ENCODE results near the gene PLD3. TPM values are rescaled to one million over a fixed set of nuclear protein-coding genes. Genes with fewer than 3 reads are reported as not detected.

Gene PLD3
- polyA plus RNA-seq, 1 donor: 272 TPM

DNA sequence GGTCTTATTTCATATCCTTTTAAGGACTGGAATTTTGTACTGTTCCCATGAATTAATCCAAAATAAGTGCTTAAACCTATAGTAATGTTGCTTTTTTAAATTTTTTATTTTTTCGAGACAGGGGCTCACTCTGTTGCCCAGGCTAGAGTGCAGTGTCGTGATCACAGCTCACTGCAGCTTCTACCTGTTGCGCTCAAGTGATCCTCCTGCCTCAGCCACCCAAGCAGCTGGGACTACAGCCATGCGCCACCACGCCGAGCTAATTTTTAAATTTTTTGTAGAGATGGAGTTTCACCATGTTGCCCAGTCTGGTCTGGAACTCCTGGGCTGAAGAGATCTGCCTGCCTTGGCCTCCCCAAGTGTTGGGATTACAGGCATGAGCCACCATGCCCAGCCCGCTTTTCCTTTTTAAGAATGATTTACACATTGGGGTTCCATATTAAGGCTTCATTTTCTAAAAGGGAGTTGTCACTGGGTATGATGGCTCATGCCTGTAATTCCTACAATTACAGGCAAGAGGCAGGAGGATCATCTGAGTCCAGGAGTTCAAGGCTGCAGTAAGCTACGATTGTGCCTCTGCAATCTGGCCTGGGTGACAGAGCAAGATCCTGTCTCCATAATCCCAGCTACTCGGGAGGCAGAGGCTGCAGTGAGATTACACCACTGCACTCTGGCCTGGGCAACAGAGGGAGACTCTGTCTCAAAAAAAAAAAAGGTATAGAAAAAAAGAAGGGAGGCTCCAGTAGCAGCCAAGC, 35.1 kb upstream of the PLD3 start:
- Histone ChIP-seq H3K27me3 (ENCODE audit: control insufficient read depth, insufficient read depth, low read length) (no peaks in the 10 kb centered on the region), H3K27ac (ENCODE audit: low read length) (no peak overlapping the region), H3K4me1 (ENCODE audit: control insufficient read depth, insufficient read depth, low read length) (no peaks in the 10 kb centered on the region), H3K4me3 (ENCODE audit: low read length) (no peak overlapping the region), H3K9me3 (ENCODE audit: control insufficient read depth, low read depth, low read length) (no peaks in the 10 kb centered on the region), H3K36me3 (ENCODE audit: control insufficient read depth, insufficient read depth, low read length) (peaks cover 3% of the 10 kb centered on the region)
- DNase-seq: no peak
- 100% methylated on average over 1 of the region's 9 CpGs for WGBS (ENCODE audit: insufficient coverage, low lambda C conversion rate)

DNA sequence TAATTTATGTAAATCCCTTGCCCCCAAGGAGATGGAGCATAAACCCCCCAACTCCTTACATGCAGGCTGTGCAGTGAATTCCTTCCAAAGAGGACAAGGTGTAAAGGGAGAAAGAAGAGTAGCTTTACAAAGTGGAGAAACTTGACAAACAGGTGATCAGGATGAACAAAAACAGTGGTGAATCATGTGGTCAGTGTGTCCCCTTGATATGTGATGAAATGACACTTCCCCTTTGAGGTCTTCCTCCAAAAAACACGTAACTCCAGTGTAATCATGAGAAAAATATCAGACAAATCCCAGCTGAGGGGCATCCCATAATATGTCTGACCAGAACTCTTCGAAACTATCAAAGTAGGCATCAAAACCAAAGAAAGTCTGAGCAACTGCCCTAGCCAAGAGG, 33.8 kb upstream of the PLD3 start:
- no peaks in the 10 kb centered on the region for H3K27me3 ChIP-seq (ENCODE audit: control insufficient read depth, insufficient read depth, low read length)
- no peak overlapping the region for H3K27ac ChIP-seq (ENCODE audit: low read length)
- no peaks in the 10 kb centered on the region for H3K4me1 ChIP-seq (ENCODE audit: control insufficient read depth, insufficient read depth, low read length)
- no peaks in the 10 kb centered on the region for H3K9me3 ChIP-seq (ENCODE audit: control insufficient read depth, low read depth, low read length)
- 100% methylated on average over 1 of the region's 2 CpGs for WGBS (ENCODE audit: insufficient coverage, low lambda C conversion rate)
- H3K36me3 ChIP-seq (ENCODE audit: control insufficient read depth, insufficient read depth, low read length): peaks cover 6% of the 10 kb centered on the region
- DNase-seq: no peak
- H3K4me3 ChIP-seq (ENCODE audit: low read length): no peak overlapping the region

DNA sequence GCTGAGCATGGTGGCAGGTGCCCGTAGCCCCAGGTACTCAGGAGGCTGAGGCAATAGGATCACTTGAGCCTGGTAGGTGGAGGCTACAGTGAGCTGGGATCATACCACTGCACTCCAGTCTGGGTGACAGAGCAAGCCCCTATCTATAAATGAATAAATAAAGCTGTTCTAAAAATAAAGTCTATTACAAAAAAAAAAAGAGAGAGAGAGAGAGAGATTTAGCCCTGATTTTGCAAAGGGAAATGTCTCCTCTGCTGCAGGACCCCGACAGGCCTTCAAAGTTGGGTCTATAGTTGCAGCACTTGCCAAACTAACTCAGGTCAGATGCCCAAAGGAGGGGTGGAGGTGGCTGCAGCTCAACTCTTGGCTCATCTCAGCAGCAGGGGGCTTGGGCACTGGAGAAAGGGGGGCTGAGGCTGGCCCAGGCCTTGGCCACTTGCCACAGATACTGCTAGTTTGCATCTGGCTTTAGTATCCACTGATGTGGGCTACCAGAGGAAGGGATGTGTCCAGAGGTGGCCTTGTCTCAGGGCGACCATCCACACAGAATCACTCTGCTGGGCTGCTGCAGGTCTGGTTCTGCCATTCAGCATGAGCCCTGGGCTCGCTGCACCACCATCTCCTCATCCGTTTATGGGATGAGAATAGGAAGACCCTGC, 32.6 kb upstream of the PLD3 start:
- H3K4me1 ChIP-seq (ENCODE audit: control insufficient read depth, insufficient read depth, low read length): no peaks in the 10 kb centered on the region
- peaks cover 12% of the 10 kb centered on the region for H3K36me3 ChIP-seq (ENCODE audit: control insufficient read depth, insufficient read depth, low read length)
- WGBS (ENCODE audit: insufficient coverage, low lambda C conversion rate): no CpG with 5 or more reads among the region's 5 CpGs
- H3K27ac ChIP-seq (ENCODE audit: low read length): no peak overlapping the region
- no peaks in the 10 kb centered on the region for H3K27me3 ChIP-seq (ENCODE audit: control insufficient read depth, insufficient read depth, low read length)
- no peak for DNase-seq
- no peak overlapping the region for H3K4me3 ChIP-seq (ENCODE audit: low read length)
- no peaks in the 10 kb centered on the region for H3K9me3 ChIP-seq (ENCODE audit: control insufficient read depth, low read depth, low read length)

DNA sequence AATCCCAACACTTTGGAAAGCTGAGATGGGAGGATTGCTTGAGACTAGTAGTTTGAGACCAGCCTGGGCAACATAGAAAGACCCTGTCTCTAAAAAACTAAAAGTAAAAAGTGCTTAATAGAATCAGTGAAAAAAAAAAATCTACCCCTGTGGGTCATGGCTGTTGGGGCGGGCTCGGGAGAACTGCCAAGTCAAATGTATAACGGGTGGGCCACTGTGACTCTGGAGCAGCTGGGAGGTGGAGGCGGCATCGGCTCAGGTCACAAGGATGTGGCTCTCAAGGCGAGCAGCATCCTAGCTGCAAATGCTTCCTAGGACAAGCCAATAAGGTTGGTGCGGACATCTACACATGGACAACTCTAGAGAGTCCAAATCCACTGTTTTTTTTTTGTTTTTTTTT, 31.2 kb upstream of the PLD3 start:
- H3K36me3 ChIP-seq (ENCODE audit: control insufficient read depth, insufficient read depth, low read length): peaks cover 26% of the 10 kb centered on the region

DNA sequence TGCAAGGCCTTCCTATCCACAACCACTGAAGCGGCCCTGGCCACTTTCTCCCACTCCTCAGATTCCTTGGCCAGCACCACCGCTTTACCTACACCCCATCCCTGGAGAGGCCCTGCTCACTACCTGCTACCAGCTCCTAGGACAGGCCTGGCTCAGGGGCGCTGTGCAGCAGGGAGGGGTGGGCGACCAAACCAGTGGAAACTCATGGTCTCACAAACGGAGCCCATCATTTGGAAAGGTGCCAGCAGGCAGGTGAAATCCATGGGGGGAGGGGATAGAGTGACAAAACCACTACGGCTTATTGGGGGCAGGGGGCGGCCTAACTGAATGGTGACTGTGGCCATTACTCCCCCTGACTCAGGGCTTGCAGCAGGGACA, 27.9 kb upstream of the PLD3 start:
- peaks cover 53% of the 10 kb centered on the region for H3K36me3 ChIP-seq (ENCODE audit: control insufficient read depth, insufficient read depth, low read length)

More for the DNA sequence above, 31.2 kb upstream of the PLD3 start:
- Histone ChIP-seq H3K4me1 (ENCODE audit: control insufficient read depth, insufficient read depth, low read length) (no peaks in the 10 kb centered on the region), H3K9me3 (ENCODE audit: control insufficient read depth, low read depth, low read length) (no peaks in the 10 kb centered on the region), H3K4me3 (ENCODE audit: low read length) (no peak overlapping the region), H3K27me3 (ENCODE audit: control insufficient read depth, insufficient read depth, low read length) (no peaks in the 10 kb centered on the region), H3K27ac (ENCODE audit: low read length) (no peak overlapping the region)
- no peak for DNase-seq
- no CpG with 5 or more reads among the region's 7 CpGs for WGBS (ENCODE audit: insufficient coverage, low lambda C conversion rate)

DNA sequence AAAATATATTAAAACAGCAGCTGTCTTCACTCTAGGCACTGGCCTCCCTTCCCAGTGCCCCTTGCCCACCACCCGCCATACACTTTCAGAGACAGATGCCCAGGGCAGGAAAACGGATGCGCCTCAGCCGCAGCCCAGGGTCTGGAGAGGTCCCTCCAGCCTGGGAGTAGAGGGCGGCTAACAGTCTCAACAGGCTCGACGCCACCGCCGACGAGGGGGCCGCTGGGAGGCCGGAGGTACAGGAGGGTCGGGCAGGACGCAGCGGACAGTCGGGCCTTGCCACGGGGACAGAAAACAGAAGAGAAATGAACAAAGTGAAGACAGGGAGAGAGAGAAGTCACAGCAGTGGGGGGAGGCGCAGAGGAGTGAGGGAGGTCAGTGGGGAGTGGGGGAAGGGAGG, 27.4 kb upstream of the PLD3 start:
- no peak for DNase-seq
- peaks cover 58% of the 10 kb centered on the region for H3K36me3 ChIP-seq (ENCODE audit: control insufficient read depth, insufficient read depth, low read length)
- no peak overlapping the region for H3K4me3 ChIP-seq (ENCODE audit: low read length)
- H3K4me1 ChIP-seq (ENCODE audit: control insufficient read depth, insufficient read depth, low read length): no peaks in the 10 kb centered on the region
- H3K27me3 ChIP-seq (ENCODE audit: control insufficient read depth, insufficient read depth, low read length): no peaks in the 10 kb centered on the region
- H3K27ac ChIP-seq (ENCODE audit: low read length): no peak overlapping the region
- no peaks in the 10 kb centered on the region for H3K9me3 ChIP-seq (ENCODE audit: control insufficient read depth, low read depth, low read length)
- WGBS (ENCODE audit: insufficient coverage, low lambda C conversion rate): 96% methylated on average over 13 of the region's 18 CpGs

More for the DNA sequence above, 27.9 kb upstream of the PLD3 start:
- no CpG with 5 or more reads among the region's 7 CpGs for WGBS (ENCODE audit: insufficient coverage, low lambda C conversion rate)
- H3K27me3 ChIP-seq (ENCODE audit: control insufficient read depth, insufficient read depth, low read length): no peaks in the 10 kb centered on the region
- no peak for DNase-seq
- no peaks in the 10 kb centered on the region for H3K4me1 ChIP-seq (ENCODE audit: control insufficient read depth, insufficient read depth, low read length)
- no peak overlapping the region for H3K4me3 ChIP-seq (ENCODE audit: low read length)
- no peaks in the 10 kb centered on the region for H3K9me3 ChIP-seq (ENCODE audit: control insufficient read depth, low read depth, low read length)
- H3K27ac ChIP-seq (ENCODE audit: low read length): no peak overlapping the region

DNA sequence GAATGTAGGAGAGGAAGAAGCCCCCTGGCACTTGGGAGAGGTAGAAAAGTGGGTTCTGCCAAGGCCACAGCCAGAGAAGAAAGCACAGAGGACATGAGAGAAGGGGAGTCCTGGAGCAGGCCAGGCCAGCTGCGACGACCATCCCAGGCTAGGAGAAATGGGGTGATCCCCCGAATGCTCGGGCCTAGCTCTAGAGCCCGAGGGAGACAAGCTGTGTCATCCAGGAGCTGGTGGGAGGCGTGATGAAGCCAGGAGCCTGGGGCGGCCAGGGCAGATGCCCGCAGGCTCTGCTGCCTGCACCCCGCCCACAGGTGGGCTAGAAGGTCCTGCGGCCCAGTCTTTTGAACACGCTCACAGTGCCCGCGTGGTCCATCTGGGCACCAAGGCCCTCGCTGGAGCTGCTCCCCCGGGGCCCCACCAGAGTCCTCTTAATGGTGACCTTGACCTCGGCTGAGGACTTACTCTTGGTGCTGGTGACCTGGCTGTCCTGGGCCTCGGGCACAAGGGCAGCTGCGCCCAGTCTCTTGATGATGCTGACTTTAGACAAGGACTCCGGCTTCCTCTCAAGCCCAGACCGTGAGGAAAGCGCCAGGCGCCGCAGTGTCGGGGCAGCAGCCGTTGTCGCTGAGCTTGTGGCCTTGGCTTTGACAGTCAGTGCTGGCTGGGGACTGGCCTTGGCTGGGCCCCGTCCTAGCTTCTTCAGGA, 26.8 kb upstream of the PLD3 start:
- Histone ChIP-seq H3K4me1 (ENCODE audit: control insufficient read depth, insufficient read depth, low read length) (no peaks in the 10 kb centered on the region), H3K4me3 (ENCODE audit: low read length) (no peak overlapping the region), H3K27ac (ENCODE audit: low read length) (no peak overlapping the region), H3K36me3 (ENCODE audit: control insufficient read depth, insufficient read depth, low read length) (peaks cover 63% of the 10 kb centered on the region), H3K27me3 (ENCODE audit: control insufficient read depth, insufficient read depth, low read length) (no peaks in the 10 kb centered on the region), H3K9me3 (ENCODE audit: control insufficient read depth, low read depth, low read length) (no peaks in the 10 kb centered on the region)
- no CpG with 5 or more reads among the region's 27 CpGs for WGBS (ENCODE audit: insufficient coverage, low lambda C conversion rate)
- no peak for DNase-seq

DNA sequence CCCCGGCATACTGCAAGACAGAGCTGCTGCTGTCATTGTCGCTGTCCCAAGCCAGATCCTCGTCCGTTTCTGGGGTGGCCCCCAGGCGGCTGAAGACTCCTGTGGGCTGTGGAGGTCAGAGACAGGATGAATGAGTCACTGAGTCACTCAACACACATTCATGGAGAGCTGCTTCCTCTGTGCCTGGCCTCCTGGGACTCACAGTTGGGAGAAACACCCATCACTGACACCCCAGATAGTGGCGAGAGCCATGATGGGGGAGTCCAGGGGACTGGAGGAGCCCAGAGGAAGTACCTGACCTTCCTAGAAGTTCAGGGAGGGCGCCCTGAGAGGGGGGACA, 26.3 kb upstream of the PLD3 start:
- no CpG with 5 or more reads among the region's 7 CpGs for WGBS (ENCODE audit: insufficient coverage, low lambda C conversion rate)
- no peak for DNase-seq
- Histone ChIP-seq H3K4me3 (ENCODE audit: low read length) (no peak overlapping the region), H3K27me3 (ENCODE audit: control insufficient read depth, insufficient read depth, low read length) (no peaks in the 10 kb centered on the region), H3K9me3 (ENCODE audit: control insufficient read depth, low read depth, low read length) (no peaks in the 10 kb centered on the region), H3K36me3 (ENCODE audit: control insufficient read depth, insufficient read depth, low read length) (peaks cover 64% of the 10 kb centered on the region), H3K27ac (ENCODE audit: low read length) (no peak overlapping the region), H3K4me1 (ENCODE audit: control insufficient read depth, insufficient read depth, low read length) (no peaks in the 10 kb centered on the region)

DNA sequence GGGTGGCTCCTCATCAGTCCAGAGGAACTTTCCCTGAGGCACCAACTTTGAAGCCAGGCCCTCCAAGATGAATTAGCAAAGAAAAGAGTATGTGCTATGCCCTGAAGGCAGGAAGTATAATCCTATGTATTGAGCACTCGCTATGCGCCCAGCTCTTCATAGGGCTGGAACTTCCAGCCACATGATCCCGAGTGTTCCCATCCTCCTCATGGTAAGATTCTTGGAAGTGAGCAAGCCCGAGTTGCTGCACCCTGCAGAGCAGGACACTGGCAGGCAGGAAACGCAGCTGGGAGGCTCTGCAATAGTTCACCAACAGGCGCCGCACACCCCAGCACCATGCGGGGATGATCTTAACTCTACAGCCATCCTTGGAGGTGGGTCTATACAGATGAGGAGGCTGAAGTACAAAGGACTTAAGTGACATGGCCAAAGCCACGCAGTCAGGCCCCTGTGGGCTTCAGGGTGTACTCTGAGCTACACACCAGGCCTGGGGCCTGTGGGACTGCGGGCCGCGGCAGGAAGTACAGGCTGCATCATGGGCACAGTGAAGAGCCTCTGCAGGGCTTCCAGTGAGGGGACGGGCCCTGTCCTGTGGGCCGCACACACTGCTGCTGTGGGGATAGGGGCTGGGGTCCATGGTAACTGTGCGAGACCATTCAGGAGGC, 25.4 kb upstream of the PLD3 start:
- no peak for DNase-seq
- Histone ChIP-seq H3K27me3 (ENCODE audit: control insufficient read depth, insufficient read depth, low read length) (no peaks in the 10 kb centered on the region), H3K27ac (ENCODE audit: low read length) (no peak overlapping the region), H3K4me3 (ENCODE audit: low read length) (no peak overlapping the region), H3K4me1 (ENCODE audit: control insufficient read depth, insufficient read depth, low read length) (no peaks in the 10 kb centered on the region), H3K36me3 (ENCODE audit: control insufficient read depth, insufficient read depth, low read length) (peaks cover 73% of the 10 kb centered on the region), H3K9me3 (ENCODE audit: control insufficient read depth, low read depth, low read length) (no peaks in the 10 kb centered on the region)
- WGBS (ENCODE audit: insufficient coverage, low lambda C conversion rate): no CpG with 5 or more reads among the region's 15 CpGs

DNA sequence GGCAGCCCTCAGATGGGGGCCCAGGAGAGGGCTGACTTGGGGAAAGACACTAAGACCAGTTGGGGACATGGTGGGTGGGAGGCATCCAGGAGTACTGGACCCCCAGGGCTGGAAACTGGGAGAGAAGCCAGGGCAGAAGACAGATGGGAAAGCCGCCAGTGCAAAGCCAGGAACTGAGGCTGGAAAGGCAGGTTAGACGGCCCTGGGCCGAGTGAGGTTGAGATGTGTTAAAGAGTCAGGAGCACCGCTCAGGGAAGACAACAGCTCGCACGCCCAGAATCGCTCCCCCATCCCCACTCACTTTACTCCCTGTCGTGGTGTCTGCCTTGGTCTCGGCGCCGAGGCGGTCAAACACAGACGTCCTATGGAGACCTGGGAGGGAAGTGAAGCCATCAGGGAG, 24.8 kb upstream of the PLD3 start:
- H3K36me3 ChIP-seq (ENCODE audit: control insufficient read depth, insufficient read depth, low read length): peaks cover 73% of the 10 kb centered on the region
- WGBS (ENCODE audit: insufficient coverage, low lambda C conversion rate): no CpG with 5 or more reads among the region's 13 CpGs
- no peaks in the 10 kb centered on the region for H3K27me3 ChIP-seq (ENCODE audit: control insufficient read depth, insufficient read depth, low read length)

More for the DNA sequence above, 24.8 kb upstream of the PLD3 start:
- no peak overlapping the region for H3K27ac ChIP-seq (ENCODE audit: low read length)
- H3K4me3 ChIP-seq (ENCODE audit: low read length): no peak overlapping the region
- no peaks in the 10 kb centered on the region for H3K4me1 ChIP-seq (ENCODE audit: control insufficient read depth, insufficient read depth, low read length)
- H3K9me3 ChIP-seq (ENCODE audit: control insufficient read depth, low read depth, low read length): no peaks in the 10 kb centered on the region
- no peak for DNase-seq

All from large intestine (tissue), 3 donors.